CD4-positive, alpha-beta T cell treated with Interleukin-15 for 4 hours (primary cell): ENCODE results near the gene GSTO2.
A peak's percentile ranks its signal among the peaks of the same experiment; 100 is the strongest.
"Not testable (repeated sequence)": the region's sequence is repeated elsewhere in the genome, so short reads cannot be mapped to it uniquely, and the experiment has no call there.

ENCODE experiments used
- DNase-seq: peaks from one replicate; pipeline ENCODE4 v3.0.0-alpha.2; 2020; ENCODE audit warnings: low spot score

Gene GSTO2

GRCh38 chr10:104268713-104269645 is at the start of gene GSTO2:
Gene GSTO2 (plus strand): TSS chr10:104269184. CDS start chr10:104274916, 5,732 bp downstream.
- peak; percentile 98 for DNase-seq

GRCh38 chr10:104220522-104220921 is 48.5 kb upstream of the GSTO2 start:
- no peak for DNase-seq

GRCh38 chr10:104223304-104223703 is 45.7 kb upstream of the GSTO2 start:
- no peak for DNase-seq

DNA sequence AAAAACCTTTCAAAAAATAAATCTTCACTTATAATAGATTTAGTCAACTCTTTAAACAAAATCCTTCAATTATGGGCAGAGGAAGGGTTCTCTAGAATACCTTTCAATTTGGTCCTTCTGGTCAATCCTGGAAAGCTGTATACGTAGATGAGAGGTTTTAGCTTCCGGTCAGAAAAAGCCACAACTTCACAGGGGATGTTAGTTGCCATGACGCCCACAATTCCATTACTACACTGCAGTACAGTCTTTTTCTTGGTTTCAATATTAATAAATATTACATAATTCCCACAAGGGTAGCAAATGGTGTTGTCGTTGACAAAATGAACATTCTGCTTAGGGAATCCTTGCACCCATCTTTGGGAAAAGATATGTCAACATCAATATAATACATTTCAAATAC is 38.5 kb upstream of the GSTO2 start:
- DNase-seq = no peak

- peak; percentile 99 for DNase-seq
These were observed 37.0 kb upstream of the GSTO2 start, which contains the start of gene CFAP43 for GRCh38 chr10:104231784-104232612. Gene CFAP43 (minus strand): TSS chr10:104232364. CDS start chr10:104232246, 118 bp downstream.

GRCh38 chr10:104232613-104233102 is 36.3 kb upstream of the GSTO2 start:
- DNase-seq = no peak

DNA sequence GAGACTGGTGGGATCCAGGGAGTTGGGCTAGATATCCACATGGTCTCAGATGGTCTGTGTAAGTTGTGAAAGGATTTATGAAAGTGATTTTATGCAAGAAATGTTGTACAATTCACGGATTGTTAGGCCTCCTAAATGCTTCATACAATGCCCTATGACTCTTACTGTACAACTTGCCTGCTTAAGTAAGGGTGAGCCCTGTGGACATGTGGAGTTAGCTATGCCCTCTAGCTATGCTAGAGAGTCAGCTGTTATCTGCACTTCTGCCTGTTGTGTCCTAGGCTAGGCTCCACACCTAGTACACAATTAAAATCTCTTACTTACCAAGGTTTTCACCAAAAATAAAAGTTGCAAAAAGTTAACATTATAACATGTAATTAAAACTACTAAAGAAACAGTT is 35.2 kb upstream of the GSTO2 start:
- DNase-seq = no peak

DNA sequence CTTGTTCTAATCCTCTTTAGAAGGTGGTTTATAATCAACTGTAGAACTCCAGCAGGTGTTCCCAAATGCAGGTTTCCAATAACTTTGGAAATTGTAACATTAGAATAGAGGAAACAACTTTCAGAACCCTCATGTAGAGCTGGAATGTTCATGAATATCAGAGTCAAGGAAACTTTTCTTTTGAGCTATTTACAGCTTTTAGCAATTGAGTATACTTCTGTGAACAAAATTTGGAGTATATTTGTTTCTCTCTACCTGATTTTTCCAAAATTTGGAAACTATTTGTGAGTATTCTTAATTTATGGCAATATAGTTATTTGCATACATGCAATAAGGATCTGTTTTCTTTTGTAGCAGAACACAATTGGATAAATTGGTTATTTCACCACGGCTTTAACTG is 34.0 kb upstream of the GSTO2 start:
- no peak for DNase-seq

DNA sequence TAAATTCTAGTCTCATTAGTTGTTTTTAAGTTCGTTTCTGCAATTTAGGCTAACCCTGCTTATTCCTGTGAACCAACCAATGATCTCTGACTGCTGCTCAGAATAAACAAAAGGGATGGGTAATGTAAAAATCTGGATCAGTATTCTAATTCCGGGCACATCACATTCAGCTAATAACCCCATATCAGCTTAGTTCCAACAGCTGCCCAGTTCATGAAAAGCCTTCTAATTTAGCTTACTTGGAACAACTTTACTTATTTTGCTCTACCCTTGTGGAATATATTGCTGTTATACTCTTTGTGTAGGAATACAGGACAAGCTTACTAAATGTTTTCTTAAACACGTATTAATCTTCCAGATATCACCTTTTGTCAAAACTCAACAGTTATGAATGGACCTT is 33.2 kb upstream of the GSTO2 start:
- no peak for DNase-seq

GRCh38 chr10:104240078-104240477 is 28.9 kb upstream of the GSTO2 start:
- no peak for DNase-seq

GRCh38 chr10:104242545-104242944 is 26.4 kb upstream of the GSTO2 start:
- no peak for DNase-seq

DNA sequence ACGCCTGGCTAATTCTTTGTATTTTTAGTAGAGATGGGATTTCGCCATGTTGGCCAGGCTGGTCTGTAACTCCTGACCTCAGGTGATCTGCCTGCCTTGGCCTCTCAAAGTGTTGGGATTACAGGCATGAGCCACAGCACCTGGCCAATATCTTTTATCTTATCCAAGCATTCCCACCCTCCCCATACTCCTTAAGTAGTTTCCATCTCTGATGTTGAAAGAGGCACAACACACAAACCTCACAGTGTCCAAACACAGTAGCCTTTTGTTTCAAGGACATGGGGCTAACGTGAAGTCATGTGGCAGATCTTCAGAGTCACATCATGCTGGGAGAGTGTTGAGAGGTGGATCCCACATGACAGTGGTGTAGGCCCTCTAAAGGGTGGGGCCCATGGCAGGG is 26.0 kb upstream of the GSTO2 start:
- not testable (repeated sequence) for DNase-seq

- no peak for DNase-seq
These were observed 25.5 kb upstream of the GSTO2 start for GRCh38 chr10:104243512-104243911.

DNA sequence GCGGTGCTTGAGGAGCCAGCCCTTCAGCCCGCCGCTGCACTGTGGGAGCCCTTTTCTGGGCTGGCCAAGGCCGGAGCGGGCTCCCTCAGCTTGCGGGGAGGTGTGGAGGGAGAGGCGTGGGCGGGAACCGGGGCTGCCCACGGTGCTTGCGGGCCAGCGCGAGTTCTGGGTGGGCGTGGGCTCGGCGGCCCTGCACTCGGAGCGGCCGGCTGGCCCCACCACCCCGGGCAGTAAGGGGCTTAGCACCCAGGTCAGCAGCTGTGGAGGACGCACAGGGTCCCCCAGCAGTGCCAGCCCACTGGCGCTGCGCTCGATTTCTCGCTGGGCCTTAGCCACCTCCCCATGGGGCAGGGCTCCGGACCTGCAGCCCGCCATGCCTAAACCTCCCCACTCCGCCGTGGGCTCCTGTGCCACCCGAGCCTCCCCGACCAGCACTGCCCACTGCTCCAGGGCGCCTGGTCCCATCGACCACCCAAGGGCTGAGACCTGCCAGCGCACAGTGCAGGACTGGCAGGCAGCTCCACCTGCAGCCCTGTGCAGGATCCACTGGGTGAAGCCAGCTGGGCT is 23.8 kb upstream of the GSTO2 start:
- no peak for DNase-seq

DNA sequence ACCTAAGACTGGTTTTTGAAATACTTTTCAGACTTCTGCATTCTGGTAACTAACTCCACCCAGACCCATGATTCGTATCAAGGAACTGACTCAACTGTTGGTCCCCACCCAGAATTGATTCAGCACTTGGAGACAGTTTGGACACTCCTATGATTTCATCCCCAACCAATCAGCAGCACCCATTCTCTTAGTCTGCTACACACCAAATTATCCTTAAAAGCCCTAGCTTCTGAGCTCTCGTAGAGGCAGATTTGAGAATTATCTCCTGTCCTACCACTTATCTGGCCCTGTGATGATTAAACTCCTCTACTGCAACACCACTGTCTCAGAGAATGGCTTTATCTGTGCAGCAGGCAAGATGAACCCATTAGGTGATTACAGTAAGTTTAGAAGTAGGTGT is 22.0 kb upstream of the GSTO2 start:
- DNase-seq = no peak

- no peak for DNase-seq
These were observed 21.4 kb upstream of the GSTO2 start for GRCh38 chr10:104247513-104248146.

- not testable (repeated sequence) for DNase-seq
These were observed 20.1 kb upstream of the GSTO2 start for GRCh38 chr10:104248931-104249330.

GRCh38 chr10:104250371-104250770 is 18.6 kb upstream of the GSTO2 start:
- DNase-seq = no peak

DNA sequence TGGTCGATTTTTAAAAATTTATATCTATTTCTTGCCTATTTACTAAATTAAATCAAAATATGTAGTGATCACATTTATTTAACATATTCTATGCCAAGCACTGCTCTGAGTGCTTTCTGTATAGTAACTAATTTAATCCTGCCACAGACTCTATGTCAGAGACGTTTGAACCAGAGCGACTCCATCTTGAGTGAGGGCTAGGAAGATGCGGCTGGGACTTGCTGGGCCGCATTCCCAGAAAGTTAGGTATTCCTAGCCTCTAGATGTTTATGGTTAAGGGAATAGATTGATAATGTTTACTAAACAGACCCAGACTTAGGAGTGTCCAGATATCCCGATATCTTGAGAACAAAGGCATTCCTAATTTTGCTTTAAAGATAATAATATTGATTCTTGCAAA is 17.5 kb upstream of the GSTO2 start:
- no peak for DNase-seq

DNA sequence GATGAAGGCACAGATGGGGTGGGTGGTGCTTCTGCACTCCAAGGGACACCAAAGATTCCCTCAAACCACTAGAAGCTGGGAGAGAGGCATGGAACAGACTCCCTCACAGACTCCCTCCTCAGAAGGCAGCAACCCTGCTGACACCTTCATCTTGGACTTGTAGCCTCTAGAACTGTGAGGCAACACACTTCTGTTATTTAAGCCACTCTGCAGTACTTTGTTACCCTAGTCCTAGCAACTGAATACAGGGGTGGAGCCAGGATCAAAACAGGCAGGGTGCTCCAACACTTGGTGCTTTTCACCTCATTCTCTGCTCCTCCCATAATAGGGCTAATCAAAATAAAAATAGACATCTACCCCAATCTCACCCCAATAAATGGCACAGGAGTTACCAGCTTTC is 16.6 kb upstream of the GSTO2 start:
- no peak for DNase-seq

GRCh38 chr10:104253106-104253505 is 15.9 kb upstream of the GSTO2 start:
- DNase-seq = no peak
